HUES6 (cell line): Measurements from ENCODE around the gene TFAP2A.

ENCODE experiments used
- H3K27ac ChIP-seq: 2 replicates; pipeline ENCODE4 v1.7.0; 2013; ENCODE audit warnings: low read depth, mild to moderate bottlenecking, low read length, inconsistent platforms
- H3K27me3 ChIP-seq: 2 replicates; pipeline ENCODE4 v1.6.1; 2013; ENCODE audit warnings: low read length; ENCODE audit not compliant: control insufficient read depth, insufficient read depth
- H3K36me3 ChIP-seq: 2 replicates; pipeline ENCODE4 v1.6.1; 2013; ENCODE audit warnings: low read length; ENCODE audit not compliant: control insufficient read depth, insufficient read depth
- H3K4me1 ChIP-seq: 2 replicates; pipeline ENCODE4 v1.6.1; 2013; ENCODE audit warnings: low read length; ENCODE audit not compliant: control insufficient read depth, insufficient read depth
- H3K4me3 ChIP-seq: 2 replicates; pipeline ENCODE4 v1.5.1; 2013; ENCODE audit warnings: low read depth, low read length
- H3K9ac ChIP-seq: one replicate; pipeline ENCODE4 v1.6.1; 2013; ENCODE audit warnings: mild to moderate bottlenecking, low read length
- H3K9me3 ChIP-seq: 2 replicates; pipeline ENCODE4 v1.6.1; 2013; ENCODE audit warnings: low read depth, low read length; ENCODE audit not compliant: control insufficient read depth, insufficient read depth

TFAP2A gene

DNA sequence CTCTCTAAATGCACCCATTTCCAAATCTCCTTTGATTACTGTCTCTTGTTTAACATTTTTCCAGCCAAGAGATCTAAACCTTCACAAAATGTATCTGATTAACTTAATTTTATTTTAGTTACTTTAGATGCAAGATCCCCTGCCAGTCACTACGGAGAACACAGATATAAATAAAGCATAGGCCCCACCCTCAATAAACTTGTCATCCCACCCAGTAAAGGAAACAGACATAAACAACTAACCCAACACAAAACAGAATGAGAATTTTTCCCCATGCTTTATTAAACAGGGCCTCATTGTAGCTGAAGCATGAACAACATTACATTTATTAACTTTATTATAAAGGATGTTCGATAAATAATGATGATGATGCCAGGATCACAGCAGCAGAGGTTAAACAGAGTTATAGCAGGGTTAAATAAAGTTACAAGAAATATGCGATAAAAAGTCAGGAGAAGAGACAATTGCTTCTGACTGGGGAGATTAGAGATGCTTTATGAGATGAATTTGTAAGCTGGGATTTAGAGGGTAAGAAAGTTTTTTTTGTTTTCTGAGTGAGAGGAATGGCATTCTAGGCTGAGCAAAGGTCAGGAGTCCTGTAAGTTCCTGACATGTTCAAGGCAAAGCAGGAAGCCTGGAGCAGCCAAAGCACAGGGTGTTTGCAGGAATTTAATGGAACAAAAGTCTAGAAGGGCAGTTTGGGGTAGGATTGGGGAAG lies 41.1 kb downstream of the TFAP2A start:
- Histone ChIP-seq H3K36me3 (no peaks in the 10 kb centered on the region), H3K27me3 (peaks cover 15% of the 10 kb centered on the region), H3K9me3 (no peaks in the 10 kb centered on the region), H3K9ac (no peak overlapping the region), H3K27ac (no peak overlapping the region), H3K4me1 (no peaks in the 10 kb centered on the region), H3K4me3 (no peak overlapping the region)

DNA sequence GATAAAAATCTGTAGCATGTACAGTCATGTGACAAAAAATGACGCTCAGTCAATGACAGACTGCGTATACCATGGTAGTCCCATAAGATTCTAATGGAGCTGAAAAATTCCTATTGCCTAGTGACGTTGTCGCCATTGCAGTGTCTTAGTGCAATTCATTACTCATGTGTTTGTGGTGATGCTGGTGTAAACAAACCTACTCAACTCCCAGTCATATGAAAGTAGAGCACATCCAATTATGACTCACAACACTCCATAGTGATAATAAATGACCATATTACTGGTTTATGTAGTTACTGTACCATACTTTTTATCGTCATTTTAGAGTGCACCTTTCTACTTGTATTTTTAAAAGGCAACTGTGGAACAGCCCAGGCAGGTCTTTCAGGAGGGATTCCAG lies 45.0 kb downstream of the TFAP2A start:
- H3K9ac ChIP-seq, result no peak overlapping the region
- no peaks in the 10 kb centered on the region for H3K4me1 ChIP-seq
- H3K36me3 ChIP-seq, result no peaks in the 10 kb centered on the region
- peaks cover 1% of the 10 kb centered on the region; the same call in 1 of the 2 replicates for H3K9me3 ChIP-seq
- H3K27me3 ChIP-seq, result no peaks in the 10 kb centered on the region
- H3K27ac ChIP-seq, result no peak overlapping the region
- H3K4me3 ChIP-seq, result no peak overlapping the region

GRCh38 chr6:10368861-10369260 lies 46.0 kb downstream of the TFAP2A start:
- Histone ChIP-seq H3K9ac (no peak overlapping the region), H3K27ac (no peak overlapping the region), H3K27me3 (no peaks in the 10 kb centered on the region), H3K36me3 (no peaks in the 10 kb centered on the region), H3K9me3 (peaks cover 10% of the 10 kb centered on the region; the same call in 1 of the 2 replicates), H3K4me1 (no peaks in the 10 kb centered on the region), H3K4me3 (no peak overlapping the region)

- H3K9ac ChIP-seq, result no peak overlapping the region
Measured at GRCh38 chr6:10363911-10364310, 51.0 kb downstream of the TFAP2A start.

GRCh38 chr6:10362300-10362699 lies 52.6 kb downstream of the TFAP2A start:
- no peaks in the 10 kb centered on the region for H3K27me3 ChIP-seq
- no peaks in the 10 kb centered on the region for H3K36me3 ChIP-seq
- H3K9ac ChIP-seq, result no peak overlapping the region
- no peak overlapping the region for H3K4me3 ChIP-seq
- no peak overlapping the region for H3K27ac ChIP-seq
- no peaks in the 10 kb centered on the region for H3K4me1 ChIP-seq
- peaks cover 12% of the 10 kb centered on the region; the same call in 1 of the 2 replicates for H3K9me3 ChIP-seq

More at GRCh38 chr6:10363911-10364310, 51.0 kb downstream of the TFAP2A start:
- Histone ChIP-seq H3K9me3 (peaks cover 12% of the 10 kb centered on the region; the same call in 1 of the 2 replicates), H3K36me3 (no peaks in the 10 kb centered on the region), H3K4me3 (no peak overlapping the region), H3K27me3 (no peaks in the 10 kb centered on the region), H3K27ac (no peak overlapping the region), H3K4me1 (no peaks in the 10 kb centered on the region)

DNA sequence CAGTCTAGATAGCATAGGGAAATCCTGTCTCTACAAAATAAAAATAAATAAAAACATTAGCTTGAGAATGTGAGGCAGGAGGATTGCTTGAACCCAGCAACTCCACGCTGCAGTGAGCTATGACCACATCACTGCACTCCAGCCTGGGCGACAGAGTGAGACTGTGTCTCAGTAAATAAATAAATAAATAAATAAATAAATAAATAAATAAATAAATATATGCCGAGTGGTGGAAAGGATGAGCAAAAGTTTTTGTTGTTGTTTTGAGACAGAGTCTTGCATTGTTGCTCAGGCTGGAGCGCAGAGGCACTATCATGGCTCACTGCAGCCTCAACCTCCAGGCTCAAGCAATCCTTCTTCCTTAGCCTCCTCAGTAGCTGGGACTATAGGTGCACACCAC lies 53.4 kb downstream of the TFAP2A start:
- Histone ChIP-seq H3K9me3 (peaks cover 12% of the 10 kb centered on the region; the same call in 1 of the 2 replicates), H3K36me3 (no peaks in the 10 kb centered on the region), H3K4me1 (no peaks in the 10 kb centered on the region), H3K9ac (no peak overlapping the region), H3K4me3 (no peak overlapping the region), H3K27me3 (no peaks in the 10 kb centered on the region), H3K27ac (no peak overlapping the region)

DNA sequence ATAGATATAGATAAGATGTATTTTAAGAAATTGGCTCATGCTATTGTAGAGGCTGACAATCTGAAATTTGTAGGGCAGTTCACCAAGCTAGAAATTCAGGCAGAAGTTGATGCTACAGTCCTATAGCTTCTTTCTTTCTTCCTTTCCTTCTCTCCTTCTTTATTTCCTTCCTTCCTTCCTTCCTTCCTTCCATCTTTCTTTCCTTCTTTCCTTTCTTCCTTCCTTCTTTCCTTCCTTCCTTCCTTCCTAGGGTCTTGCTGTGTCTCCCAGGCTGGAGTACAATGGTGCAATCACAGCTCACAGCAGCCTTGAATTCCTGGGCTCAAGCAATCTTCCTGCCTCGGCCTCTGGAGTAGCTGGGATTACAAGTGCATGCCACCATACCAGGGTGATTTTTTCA lies 55.3 kb downstream of the TFAP2A start:
- Histone ChIP-seq H3K27ac (no peak overlapping the region), H3K9ac (no peak overlapping the region), H3K9me3 (peaks cover 7% of the 10 kb centered on the region; the same call in 1 of the 2 replicates)

DNA sequence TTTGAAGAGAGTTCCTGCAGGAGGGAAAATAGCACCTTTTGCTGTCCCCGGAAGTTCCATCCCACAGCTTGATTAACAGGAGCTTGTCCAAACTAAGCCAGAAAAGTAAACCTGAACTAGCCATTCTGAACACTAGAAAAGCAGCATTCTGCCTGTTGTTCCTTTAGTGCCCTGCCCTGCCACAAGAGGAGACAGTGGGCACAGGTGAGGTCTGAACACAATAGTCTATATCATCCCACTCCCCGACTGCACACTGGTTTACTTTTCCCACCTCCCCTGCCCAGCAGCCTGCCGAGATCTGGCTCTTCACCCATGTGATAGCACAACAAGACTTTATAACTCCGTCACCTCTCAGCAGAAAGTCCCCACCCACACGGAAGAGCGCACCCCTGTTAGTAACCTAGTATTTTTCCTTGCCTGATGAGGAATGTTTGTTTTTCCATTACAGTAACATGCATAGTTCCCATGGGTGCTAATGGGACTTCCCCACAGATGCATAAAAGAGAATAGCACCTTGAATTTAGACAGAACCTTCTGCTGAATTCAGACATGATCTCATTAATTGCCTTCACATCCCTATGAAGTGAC lies 59.7 kb downstream of the TFAP2A start:
- H3K4me3 ChIP-seq, result no peak overlapping the region
- no peaks in the 10 kb centered on the region for H3K27me3 ChIP-seq
- no peak overlapping the region for H3K27ac ChIP-seq
- H3K9ac ChIP-seq, result no peak overlapping the region
- H3K4me1 ChIP-seq, result no peaks in the 10 kb centered on the region
- no peaks in the 10 kb centered on the region for H3K36me3 ChIP-seq
- H3K9me3 ChIP-seq, result no peaks in the 10 kb centered on the region

More for the DNA sequence above, 55.3 kb downstream of the TFAP2A start:
- Histone ChIP-seq H3K36me3 (no peaks in the 10 kb centered on the region), H3K4me3 (no peak overlapping the region), H3K27me3 (no peaks in the 10 kb centered on the region), H3K4me1 (no peaks in the 10 kb centered on the region)

- Histone ChIP-seq H3K36me3 (no peaks in the 10 kb centered on the region), H3K4me3 (no peak overlapping the region), H3K4me1 (no peaks in the 10 kb centered on the region), H3K9ac (no peak overlapping the region), H3K9me3 (no peaks in the 10 kb centered on the region), H3K27me3 (no peaks in the 10 kb centered on the region), H3K27ac (no peak overlapping the region)
Measured at GRCh38 chr6:10351791-10352190, 63.1 kb downstream of the TFAP2A start.

GRCh38 chr6:10350720-10351119 lies 64.2 kb downstream of the TFAP2A start:
- H3K36me3 ChIP-seq, result no peaks in the 10 kb centered on the region
- no peak overlapping the region for H3K9ac ChIP-seq
- no peak overlapping the region for H3K27ac ChIP-seq
- H3K9me3 ChIP-seq, result no peaks in the 10 kb centered on the region
- no peak overlapping the region for H3K4me3 ChIP-seq
- no peaks in the 10 kb centered on the region for H3K27me3 ChIP-seq
- no peaks in the 10 kb centered on the region for H3K4me1 ChIP-seq

DNA sequence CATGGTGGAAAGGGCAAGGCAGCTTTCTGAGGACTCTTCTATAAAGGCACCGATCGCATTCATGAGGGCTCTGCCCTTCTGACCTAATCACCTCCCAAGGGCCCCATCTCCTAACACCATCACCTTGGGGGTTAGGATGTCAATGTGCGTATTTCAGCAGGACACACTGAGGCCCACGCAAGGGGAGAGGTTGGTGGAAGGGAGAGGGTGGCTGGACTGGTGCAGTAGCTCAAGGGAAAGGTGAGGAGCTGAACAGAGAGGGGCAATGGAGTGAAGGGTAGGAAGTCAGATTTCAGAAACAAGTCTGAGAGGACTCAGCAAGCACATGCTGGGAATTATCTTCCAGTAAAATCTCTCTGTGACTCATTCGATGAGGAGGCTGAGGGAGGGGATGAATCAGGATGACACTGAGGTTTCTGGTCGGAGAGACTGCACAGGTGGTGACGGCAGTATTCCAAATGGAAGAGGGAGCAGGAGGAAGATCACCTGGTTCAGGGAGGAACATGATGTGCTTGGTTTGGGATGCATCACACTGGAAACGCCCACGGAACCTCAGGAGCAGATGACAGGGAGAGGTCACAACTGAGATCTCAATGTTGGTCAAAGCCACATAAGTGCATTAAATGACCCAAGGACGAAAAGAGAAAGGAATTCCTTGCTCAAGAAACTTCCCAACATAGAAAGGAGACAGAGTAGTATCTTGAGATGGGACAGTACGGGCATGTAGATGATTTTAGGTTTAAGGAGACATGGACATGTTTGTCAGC lies 67.1 kb downstream of the TFAP2A start:
- Histone ChIP-seq H3K27ac (no peak overlapping the region), H3K9me3 (no peaks in the 10 kb centered on the region), H3K27me3 (no peaks in the 10 kb centered on the region), H3K9ac (no peak overlapping the region), H3K36me3 (no peaks in the 10 kb centered on the region), H3K4me1 (no peaks in the 10 kb centered on the region), H3K4me3 (no peak overlapping the region)
